ENCODE data around the gene NELL1.

Gene NELL1

GRCh38 chr11:21369947-21370346 lies 700.6 kb downstream of the NELL1 start:
- Histone ChIP-seq H3K9me3 (ENCODE audit: severe bottlenecking) (no peaks in the 10 kb centered on the region), H3K4me1 (ENCODE audit: insufficient read depth, poor library complexity, severe bottlenecking) (no peaks in the 10 kb centered on the region), H3K36me3 (ENCODE audit: low read depth) (no peaks in the 10 kb centered on the region), H3K4me3 (ENCODE audit: severe bottlenecking) (no peak overlapping the region), H3K27ac (ENCODE audit: poor library complexity, severe bottlenecking) (no peak overlapping the region), H3K27me3 (ENCODE audit: insufficient read depth, poor library complexity, severe bottlenecking) (no peaks in the 10 kb centered on the region)
- ATAC-seq (ENCODE audit: low read depth) (no peak), DNase-seq (ENCODE audit: low spot score) (no peak)
- no peak for TF ChIP-seq CTCF (IDR thresholded peaks at IDR 0.05; ENCODE audit: poor library complexity, severe bottlenecking)

GRCh38 chr11:21371044-21371443 lies 701.7 kb downstream of the NELL1 start:
- H3K27ac ChIP-seq (ENCODE audit: poor library complexity, severe bottlenecking) = no peak overlapping the region
- ATAC-seq (ENCODE audit: low read depth) (no peak), DNase-seq (ENCODE audit: low spot score) (no peak)
- no peaks in the 10 kb centered on the region for H3K27me3 ChIP-seq (ENCODE audit: insufficient read depth, poor library complexity, severe bottlenecking)
- no peaks in the 10 kb centered on the region for H3K9me3 ChIP-seq (ENCODE audit: severe bottlenecking)
- TF ChIP-seq CTCF (IDR thresholded peaks at IDR 0.05; ENCODE audit: poor library complexity, severe bottlenecking) = no peak
- H3K4me1 ChIP-seq (ENCODE audit: insufficient read depth, poor library complexity, severe bottlenecking) = no peaks in the 10 kb centered on the region
- H3K36me3 ChIP-seq (ENCODE audit: low read depth) = no peaks in the 10 kb centered on the region
- no peak overlapping the region for H3K4me3 ChIP-seq (ENCODE audit: severe bottlenecking)

GRCh38 chr11:21372672-21373071 lies 703.3 kb downstream of the NELL1 start:
- TF ChIP-seq CTCF (IDR thresholded peaks at IDR 0.05; ENCODE audit: poor library complexity, severe bottlenecking) = no peak
- H3K4me1 ChIP-seq (ENCODE audit: insufficient read depth, poor library complexity, severe bottlenecking) = no peaks in the 10 kb centered on the region

GRCh38 chr11:21374376-21374775 lies 705.0 kb downstream of the NELL1 start:
- TF ChIP-seq CTCF (IDR thresholded peaks at IDR 0.05; ENCODE audit: poor library complexity, severe bottlenecking) = no peak
- no peak overlapping the region for H3K4me3 ChIP-seq (ENCODE audit: severe bottlenecking)
- DNase-seq (ENCODE audit: low spot score) (no peak), ATAC-seq (ENCODE audit: low read depth) (no peak)
- no peak overlapping the region for H3K27ac ChIP-seq (ENCODE audit: poor library complexity, severe bottlenecking)
- no peaks in the 10 kb centered on the region for H3K9me3 ChIP-seq (ENCODE audit: severe bottlenecking)
- no peaks in the 10 kb centered on the region for H3K27me3 ChIP-seq (ENCODE audit: insufficient read depth, poor library complexity, severe bottlenecking)
- no peaks in the 10 kb centered on the region for H3K36me3 ChIP-seq (ENCODE audit: low read depth)
- H3K4me1 ChIP-seq (ENCODE audit: insufficient read depth, poor library complexity, severe bottlenecking) = no peaks in the 10 kb centered on the region

More at GRCh38 chr11:21372672-21373071, 703.3 kb downstream of the NELL1 start:
- no peak overlapping the region for H3K4me3 ChIP-seq (ENCODE audit: severe bottlenecking)
- ATAC-seq (ENCODE audit: low read depth) = no peak
- H3K36me3 ChIP-seq (ENCODE audit: low read depth) = no peaks in the 10 kb centered on the region
- H3K27ac ChIP-seq (ENCODE audit: poor library complexity, severe bottlenecking) = no peak overlapping the region
- no peaks in the 10 kb centered on the region for H3K27me3 ChIP-seq (ENCODE audit: insufficient read depth, poor library complexity, severe bottlenecking)
- no peak for DNase-seq (ENCODE audit: low spot score)
- no peaks in the 10 kb centered on the region for H3K9me3 ChIP-seq (ENCODE audit: severe bottlenecking)

- H3K4me3 ChIP-seq (ENCODE audit: severe bottlenecking) = no peak overlapping the region
- no peaks in the 10 kb centered on the region for H3K27me3 ChIP-seq (ENCODE audit: insufficient read depth, poor library complexity, severe bottlenecking)
- H3K4me1 ChIP-seq (ENCODE audit: insufficient read depth, poor library complexity, severe bottlenecking) = no peaks in the 10 kb centered on the region
- TF ChIP-seq CTCF (IDR thresholded peaks at IDR 0.05; ENCODE audit: poor library complexity, severe bottlenecking) = no peak
- H3K27ac ChIP-seq (ENCODE audit: poor library complexity, severe bottlenecking) = no peak overlapping the region
- H3K36me3 ChIP-seq (ENCODE audit: low read depth) = no peaks in the 10 kb centered on the region
- DNase-seq (ENCODE audit: low spot score) = no peak
- H3K9me3 ChIP-seq (ENCODE audit: severe bottlenecking) = no peaks in the 10 kb centered on the region
- ATAC-seq (ENCODE audit: low read depth) = no peak
Measured at GRCh38 chr11:21385669-21386440, 716.5 kb downstream of the NELL1 start.

Measured in RWPE2 (cell line).